EL (cell line): ENCODE measurements around the gene CNKSR1.

Experiments
- DNase-seq: peaks from one replicate; pipeline ENCODE4 v3.0.0-alpha.2; 2016

The CNKSR1 gene

DNA sequence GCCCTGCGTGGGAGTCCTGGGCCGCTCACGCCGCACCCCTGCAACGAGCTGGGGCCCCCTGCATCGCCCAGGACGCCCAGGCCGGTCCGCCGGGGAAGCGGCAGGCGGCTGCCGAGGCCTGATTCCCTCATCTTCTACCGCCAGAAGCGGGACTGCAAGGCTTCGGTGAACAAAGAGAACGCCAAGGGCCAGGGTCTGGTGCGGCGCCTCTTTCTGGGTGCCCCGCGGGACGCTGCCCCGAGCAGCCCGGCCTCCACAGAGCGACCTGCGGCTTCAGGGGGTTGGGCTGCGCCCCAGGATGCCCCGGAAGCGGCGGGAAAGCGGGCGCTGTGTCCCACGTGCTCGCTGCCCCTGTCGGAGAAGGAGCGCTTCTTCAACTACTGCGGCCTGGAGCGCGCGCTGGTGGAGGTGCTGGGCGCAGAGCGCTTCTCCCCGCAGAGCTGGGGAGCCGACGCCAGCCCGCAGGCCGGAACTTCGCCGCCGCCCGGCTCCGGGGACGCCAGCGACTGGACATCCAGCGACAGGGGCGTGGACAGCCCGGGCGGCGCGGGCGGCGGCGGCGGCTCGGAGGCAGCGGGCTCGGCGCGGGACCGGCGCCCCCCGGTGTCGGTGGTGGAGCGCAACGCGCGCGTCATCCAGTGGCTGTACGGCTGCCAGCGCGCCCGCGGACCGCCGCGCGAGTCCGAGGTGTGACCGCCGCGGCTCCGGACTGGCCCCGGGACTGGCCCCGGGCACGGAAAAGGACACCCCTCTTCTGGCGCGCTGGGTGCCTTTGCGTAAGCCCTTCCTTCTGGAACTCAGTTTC lies 15.7 kb upstream of the CNKSR1 start:
- peak; percentile 63 for DNase-seq

DNA sequence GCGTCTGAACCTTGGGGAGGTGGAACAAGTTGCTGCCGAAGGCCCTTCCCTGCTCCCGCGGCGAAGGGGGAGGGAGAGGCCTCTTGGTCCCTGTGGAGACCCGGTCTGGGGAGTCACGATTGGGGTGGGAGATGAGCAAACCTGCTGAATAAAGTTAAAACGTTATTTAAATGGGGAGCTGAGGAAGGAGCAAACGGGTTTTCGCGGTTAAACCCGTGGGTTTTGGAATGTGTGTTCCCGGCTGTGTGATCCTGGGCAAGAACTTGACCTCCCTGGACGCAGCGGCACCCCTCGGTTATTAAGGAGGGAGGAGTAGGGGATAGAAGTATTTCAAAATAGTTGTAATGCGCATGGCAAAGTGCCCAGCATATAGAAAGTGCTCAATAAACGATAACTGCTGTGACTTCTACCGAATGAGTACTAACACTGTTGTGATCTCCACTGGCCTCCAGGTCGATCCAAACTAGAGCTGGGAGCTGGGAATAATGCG lies 15.0 kb upstream of the CNKSR1 start:
- no peak for DNase-seq

DNA sequence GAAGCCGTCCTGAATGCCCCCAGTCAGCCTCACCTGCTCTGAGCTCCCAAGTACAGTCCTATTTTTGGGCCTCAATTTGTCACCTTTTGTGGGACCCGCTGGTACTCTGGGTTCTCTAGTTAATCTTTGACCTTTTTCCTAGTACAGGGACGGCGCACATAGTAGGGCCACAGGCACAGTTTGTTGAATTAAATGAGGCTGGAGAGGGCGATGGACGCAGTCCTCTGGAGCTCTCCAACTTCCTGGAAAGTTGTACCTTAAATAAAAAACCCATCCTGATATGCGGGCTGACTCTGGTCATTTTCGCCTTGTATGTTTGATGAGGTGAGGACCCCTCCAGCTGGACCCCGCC lies 13.6 kb upstream of the CNKSR1 start:
- no peak for DNase-seq

DNA sequence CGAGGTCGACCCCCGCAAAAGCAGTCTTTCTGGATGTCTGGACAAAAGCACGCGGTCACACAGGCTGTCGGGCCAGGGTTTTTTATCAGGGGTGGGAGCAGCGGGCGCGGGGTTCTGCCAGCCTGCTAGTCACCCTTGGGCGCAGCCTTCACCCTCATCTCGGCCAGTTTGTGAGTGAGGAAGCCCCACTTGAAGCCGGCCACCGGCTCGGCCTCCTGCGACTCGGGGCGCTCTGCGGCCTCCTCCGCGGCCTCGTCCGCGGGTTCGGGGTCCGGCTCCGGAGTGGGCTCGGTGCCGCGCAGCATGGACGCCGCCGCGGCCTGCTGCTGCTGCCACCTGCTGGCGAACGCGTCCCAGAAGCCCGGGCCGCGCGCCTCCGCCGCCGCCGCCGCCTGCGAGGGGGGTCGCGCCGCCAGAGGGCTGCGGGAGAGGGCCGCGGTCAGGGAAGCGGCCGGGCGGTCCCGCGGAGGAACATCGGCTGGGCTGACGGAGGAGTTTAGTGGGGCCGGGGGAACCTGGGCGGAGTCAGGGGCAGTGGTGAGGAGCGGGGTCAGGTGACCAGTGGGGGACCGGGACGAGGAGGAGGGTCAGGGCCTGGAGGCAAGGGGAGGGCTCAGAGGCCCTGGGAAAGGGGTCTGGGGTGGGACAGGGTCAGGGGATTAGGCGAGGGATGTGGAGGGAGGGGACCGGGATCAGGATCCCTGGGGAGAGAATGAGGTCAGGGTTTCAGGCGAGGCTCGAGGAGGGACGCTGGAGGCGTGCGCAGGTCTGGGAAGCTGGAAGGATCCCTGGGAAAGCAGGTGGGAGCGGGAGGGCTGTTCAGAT lies 13.0 kb upstream of the CNKSR1 start:
- DNase-seq = peak; percentile 41

DNA sequence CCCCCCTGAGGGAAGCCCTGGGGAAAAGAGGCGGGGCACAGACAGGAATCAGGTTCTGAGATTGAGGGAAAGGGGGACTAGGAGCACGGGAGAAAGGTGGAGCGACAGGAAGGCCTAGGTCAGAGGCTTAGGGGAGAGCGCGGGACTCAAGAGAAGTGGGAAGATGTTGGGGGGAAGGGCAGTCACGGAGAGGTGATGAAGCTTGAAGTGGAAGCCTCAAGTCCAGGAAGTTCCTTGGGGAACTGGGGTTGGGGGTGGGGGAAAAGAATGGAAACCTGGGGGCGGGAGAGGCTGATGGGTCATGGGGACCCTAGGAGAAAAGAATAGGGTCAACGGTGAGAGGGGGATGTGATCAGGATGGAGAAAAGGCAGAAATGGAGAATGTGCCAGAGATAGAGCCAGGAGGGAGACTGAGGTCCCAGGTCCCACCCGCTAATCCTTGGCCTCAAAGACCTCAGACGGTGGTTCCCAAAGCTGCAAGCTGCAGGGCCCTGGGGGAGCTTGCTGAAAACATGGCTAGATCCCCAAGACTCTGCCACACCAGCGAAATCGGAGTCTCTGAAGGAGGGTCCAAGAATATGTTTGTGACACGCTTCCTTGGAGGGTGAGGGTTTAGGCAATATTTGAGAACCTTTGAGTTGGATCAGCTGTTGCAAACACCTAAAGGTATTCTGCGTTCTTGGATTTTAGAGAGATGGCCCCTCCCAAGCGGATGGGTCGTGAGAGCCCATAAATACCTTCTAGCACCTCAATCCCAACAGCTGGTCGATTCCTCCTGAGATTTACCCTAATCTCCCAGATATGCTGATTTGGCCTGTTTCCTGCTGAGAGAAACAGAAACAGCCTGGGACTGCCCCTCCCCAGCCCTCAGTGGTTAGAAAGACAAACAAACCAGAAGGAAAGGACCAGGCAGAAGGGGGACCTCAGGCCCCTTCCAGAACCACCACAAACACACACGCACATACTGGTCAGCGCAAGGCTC lies 12.1 kb upstream of the CNKSR1 start:
- DNase-seq = no peak

- no peak for DNase-seq
Measured at GRCh38 chr1:26166719-26167281, 10.5 kb upstream of the CNKSR1 start.

DNA sequence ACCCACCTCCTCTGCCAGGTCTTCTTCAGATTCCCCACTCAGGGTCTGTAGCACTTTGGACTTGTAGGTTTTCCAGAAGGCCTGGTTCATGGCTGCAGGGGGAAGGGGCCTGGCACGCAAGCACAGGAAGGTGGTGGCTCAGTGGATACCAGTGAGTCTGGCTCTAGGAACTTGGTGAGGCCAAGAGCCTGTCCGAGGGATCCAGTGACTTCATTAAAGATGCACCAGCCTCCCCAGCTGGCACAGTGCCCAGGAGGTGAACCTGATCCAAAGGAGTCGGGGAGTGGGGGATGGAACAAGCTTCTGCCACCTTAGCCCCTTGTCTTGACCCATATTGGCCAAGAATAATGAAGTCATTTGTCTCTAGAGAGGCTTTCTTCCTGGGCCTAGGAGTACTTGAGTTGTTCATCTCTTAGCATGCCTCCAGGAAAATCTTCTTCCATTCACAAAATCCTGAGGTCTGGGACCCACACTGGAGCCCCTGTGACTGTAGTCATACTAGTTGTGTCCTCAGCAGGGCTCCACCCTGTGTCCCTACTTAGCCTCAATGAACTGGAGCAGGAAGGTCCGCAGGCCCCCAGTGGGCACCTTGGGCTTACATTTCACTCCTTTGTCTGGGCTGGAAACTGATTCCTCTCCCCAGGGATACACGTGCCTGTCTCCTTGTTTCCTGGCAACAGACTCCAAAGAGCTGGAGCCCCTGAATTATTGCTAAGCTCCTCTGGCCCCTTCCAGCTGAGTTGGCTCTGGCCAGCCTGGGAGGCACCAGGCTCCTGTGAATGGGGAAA lies 8.7 kb upstream of the CNKSR1 start, which contains the start of gene C1orf232:
Gene C1orf232 (minus strand): TSS at position 554 of the 788 bp plus-strand sequence. CDS start 464 bp downstream, at position 90.
- no peak for DNase-seq

- DNase-seq = no peak
Measured at GRCh38 chr1:26169198-26169554, 8.1 kb upstream of the CNKSR1 start.

GRCh38 chr1:26169669-26170471 lies 7.4 kb upstream of the CNKSR1 start, which contains the start of gene ZNF593:
Gene ZNF593 (plus strand): TSS chr1:26169908. CDS start chr1:26169984, 76 bp downstream.
- DNase-seq = peak; percentile 92

DNA sequence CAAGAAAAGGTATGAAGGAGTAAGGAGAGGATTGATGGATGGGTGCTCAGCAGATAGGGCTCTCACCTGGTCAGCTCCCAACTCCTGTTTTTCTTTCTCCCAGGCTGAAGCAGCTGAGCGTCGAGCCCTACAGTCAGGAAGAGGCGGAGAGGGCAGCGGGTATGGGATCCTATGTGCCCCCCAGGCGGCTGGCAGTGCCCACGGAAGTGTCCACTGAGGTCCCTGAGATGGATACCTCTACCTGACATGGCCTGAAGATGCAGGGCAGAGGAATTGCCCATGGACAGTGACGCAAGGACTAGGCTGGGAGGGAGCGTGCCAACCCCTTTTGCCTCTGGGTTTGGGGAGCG lies 6.8 kb upstream of the CNKSR1 start:
- DNase-seq = no peak

DNA sequence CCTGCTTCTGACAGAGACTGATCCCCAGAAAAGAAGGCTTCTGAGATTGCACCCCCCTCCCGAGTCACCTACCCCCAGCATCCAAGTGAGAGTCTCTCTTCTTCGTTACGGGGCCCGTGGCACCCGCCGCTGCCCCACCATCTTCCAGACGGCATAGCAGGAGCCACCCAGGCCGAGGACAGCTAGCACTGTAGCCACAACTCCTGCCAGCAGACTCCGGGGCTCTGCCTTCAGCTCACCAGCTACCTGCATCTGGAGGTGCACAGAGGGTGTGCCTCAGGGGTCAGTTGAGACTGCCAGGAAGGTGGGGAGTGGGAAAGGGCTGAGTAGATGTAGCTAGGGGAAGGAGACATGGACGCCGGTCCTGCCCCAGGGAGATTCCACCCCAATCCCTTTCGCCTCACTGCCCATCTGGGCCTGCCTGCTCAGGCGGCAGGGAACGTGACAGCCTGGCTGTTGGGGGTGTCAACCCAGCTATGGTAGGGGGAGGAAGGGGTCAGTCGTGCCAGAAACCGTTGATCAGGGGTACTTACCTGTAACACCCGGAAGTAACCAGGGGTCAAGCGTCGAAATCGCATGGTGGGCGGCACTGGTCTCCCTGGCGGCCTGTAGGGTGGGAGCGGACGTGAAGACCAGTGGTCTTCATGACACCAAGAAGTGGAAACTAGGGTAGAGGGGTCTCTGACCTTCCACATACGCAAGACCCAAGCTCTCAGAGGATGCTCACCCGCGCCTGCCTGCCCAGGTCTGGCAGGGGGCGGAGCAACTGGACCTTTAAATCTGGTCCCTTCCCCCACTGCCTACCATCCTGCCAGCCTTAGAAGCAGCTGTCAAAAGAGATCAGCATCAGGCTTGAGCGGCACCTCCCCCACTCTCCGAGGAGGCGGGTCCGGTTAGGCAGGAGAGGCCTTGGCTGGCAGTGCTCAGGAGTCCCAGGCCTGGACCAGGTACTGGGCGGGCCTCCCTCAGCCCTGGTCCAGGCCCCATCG lies 5.9 kb upstream of the CNKSR1 start, which contains the start of gene ZNF593OS:
Gene ZNF593OS (minus strand): TSS at position 749 of the 989 bp plus-strand sequence. CDS start 171 bp downstream, at position 578.
- no peak for DNase-seq

- no peak for DNase-seq
Measured at GRCh38 chr1:26175346-26175745, 1.9 kb upstream of the CNKSR1 start.

- DNase-seq = no peak
Measured at GRCh38 chr1:26180010-26180506, 2.8 kb downstream of the CNKSR1 start.

DNA sequence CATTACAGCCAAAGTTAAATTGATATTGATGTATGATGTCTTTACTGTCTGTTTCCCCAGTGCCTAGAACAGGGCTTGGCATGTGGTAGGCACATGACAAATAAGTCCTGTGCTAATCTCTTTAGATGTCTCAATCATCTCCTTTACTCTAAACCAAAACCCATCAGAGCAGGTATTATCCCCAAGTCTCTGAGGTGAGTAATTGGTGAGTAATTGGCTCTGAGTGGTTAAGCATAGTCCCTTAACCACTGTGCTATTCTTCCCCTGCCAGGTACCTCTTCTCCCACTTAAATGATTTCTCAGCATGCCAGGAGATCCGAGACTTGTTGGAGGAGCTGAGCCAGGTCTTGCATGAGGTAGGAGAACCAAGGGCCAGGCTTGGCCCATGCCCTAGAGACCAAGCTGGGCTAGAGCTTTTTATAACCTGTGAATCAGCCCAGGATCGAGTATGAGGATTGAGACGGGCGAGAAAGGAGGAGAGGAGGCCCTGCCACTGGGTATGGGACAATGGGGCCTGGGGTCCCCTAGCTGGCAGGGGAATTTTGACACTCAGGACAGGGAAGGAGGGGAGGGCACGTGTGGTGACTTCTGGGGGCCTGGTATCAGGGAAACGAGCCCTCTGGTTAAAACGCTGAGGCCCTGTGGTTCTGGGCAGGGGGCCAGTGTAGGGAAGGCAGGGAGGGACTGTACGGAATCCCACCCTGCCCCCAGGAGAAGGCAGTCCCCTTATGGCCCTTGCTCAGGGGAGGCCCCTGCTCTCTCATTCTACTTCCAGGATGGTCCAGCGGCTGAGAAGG lies 4.5 kb downstream of the CNKSR1 start:
- no peak for DNase-seq

DNA sequence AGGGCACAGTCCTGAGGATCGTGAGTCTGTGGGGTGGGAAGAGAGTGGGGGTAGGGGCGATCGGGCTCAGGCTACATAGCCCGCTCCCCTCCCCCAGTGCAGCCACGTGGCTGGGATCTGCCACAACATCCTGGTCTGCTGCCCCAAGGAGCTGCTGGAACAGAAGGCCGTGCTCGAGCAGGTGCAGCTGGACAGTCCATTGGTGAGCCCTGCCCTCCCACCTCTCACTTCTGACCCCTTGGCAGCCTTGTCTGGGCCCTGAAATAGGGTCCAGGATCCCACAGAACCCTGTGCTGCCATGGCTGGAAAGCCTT lies 5.0 kb downstream of the CNKSR1 start:
- no peak for DNase-seq

DNA sequence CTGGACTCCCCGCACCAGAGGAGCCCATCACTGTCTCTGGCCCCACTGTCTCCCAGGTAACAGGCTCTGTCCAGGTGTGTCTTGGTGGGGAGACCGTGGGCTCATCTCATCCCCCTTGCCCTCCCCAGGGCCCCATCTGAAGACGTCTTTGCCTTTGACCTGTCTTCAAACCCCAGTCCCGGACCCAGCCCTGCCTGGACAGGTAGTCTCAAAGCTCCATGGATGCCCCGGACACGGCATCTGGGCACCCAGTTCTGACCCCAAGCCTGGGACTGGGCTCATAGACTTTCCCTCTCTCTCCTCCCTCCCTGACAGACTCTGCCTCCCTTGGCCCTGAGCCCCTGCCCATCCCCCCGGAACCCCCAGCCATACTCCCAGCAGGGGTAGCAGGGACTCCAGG lies 6.8 kb downstream of the CNKSR1 start:
- no peak for DNase-seq

DNA sequence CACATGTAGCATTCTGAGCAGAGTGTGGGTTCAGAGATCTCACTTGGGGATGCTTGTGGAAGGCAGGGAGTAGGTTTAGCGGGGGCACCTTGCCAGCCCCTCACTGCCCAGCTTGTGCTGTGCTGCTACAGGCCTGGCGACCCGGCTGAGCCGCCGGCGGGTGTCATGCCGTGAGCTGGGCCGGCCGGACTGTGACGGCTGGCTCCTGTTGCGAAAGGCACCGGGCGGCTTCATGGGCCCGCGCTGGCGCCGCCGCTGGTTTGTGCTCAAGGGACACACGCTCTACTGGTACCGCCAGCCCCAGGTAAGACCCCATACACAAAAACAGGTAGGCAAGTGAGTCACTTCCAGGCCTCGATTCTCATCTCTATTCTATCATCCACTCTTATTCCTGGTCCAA lies 7.6 kb downstream of the CNKSR1 start:
- no peak for DNase-seq

GRCh38 chr1:26187882-26188281 lies 10.6 kb downstream of the CNKSR1 start:
- DNase-seq = no peak
